HG02571 (cell line): ENCODE results near the gene AAK1.
"Not testable (repeated sequence)": the region's sequence is repeated elsewhere in the genome, so short reads cannot be mapped to it uniquely, and the experiment has no call there.

Source experiments
- ATAC-seq: cut with Tn5 transposase; IDR thresholded peaks from one replicate; pipeline ENCODE4 v1.9.1; 2021; ENCODE audit warnings: mild to moderate bottlenecking, moderate library complexity; ENCODE audit not compliant: unreplicated experiment

Gene AAK1

GRCh38 chr2:69628325-69629021 lies 15.1 kb downstream of the AAK1 start:
- ATAC-seq, result no peak

GRCh38 chr2:69625078-69625795 lies 18.3 kb downstream of the AAK1 start:
- ATAC-seq, result no peak

GRCh38 chr2:69624611-69625010 lies 18.9 kb downstream of the AAK1 start:
- ATAC-seq, result no peak

- no peak for ATAC-seq
These were observed 19.4 kb downstream of the AAK1 start for GRCh38 chr2:69624131-69624530.

- no peak for ATAC-seq
These were observed 20.3 kb downstream of the AAK1 start for GRCh38 chr2:69623236-69623635.

GRCh38 chr2:69622805-69623204 lies 20.7 kb downstream of the AAK1 start:
- not testable (repeated sequence) for ATAC-seq

- not testable (repeated sequence) for ATAC-seq
These were observed 21.5 kb downstream of the AAK1 start for GRCh38 chr2:69622017-69622540.

- no peak for ATAC-seq
These were observed 22.1 kb downstream of the AAK1 start for GRCh38 chr2:69621440-69621839.

GRCh38 chr2:69620870-69621269 lies 22.7 kb downstream of the AAK1 start:
- no peak for ATAC-seq

GRCh38 chr2:69619725-69620124 lies 23.8 kb downstream of the AAK1 start:
- ATAC-seq, result no peak

- ATAC-seq, result no peak
These were observed 25.2 kb downstream of the AAK1 start for GRCh38 chr2:69618362-69618761.

- ATAC-seq, result no peak
These were observed 25.8 kb downstream of the AAK1 start for GRCh38 chr2:69617744-69618143.

- ATAC-seq, result no peak
These were observed 26.8 kb downstream of the AAK1 start for GRCh38 chr2:69616755-69617154.

- no peak for ATAC-seq
These were observed 27.6 kb downstream of the AAK1 start for GRCh38 chr2:69615969-69616368.

- ATAC-seq, result no peak
These were observed 28.4 kb downstream of the AAK1 start for GRCh38 chr2:69615078-69615625.

GRCh38 chr2:69612707-69613106 lies 30.8 kb downstream of the AAK1 start:
- ATAC-seq, result no peak

- ATAC-seq, result no peak
These were observed 31.3 kb downstream of the AAK1 start for GRCh38 chr2:69612200-69612599.

- ATAC-seq, result no peak
These were observed 35.4 kb downstream of the AAK1 start for GRCh38 chr2:69608109-69608508.

GRCh38 chr2:69606771-69607170 lies 36.8 kb downstream of the AAK1 start:
- not testable (repeated sequence) for ATAC-seq

GRCh38 chr2:69605284-69605683 lies 38.3 kb downstream of the AAK1 start:
- no peak for ATAC-seq

GRCh38 chr2:69604836-69605235 lies 38.7 kb downstream of the AAK1 start:
- ATAC-seq, result no peak
